Measurements from ENCODE around the gene LMX1B.

LMX1B gene

GRCh38 chr9:126663661-126664072, 49.9 kb downstream of the LMX1B start:
- DNase-seq = no peak

GRCh38 chr9:126664900-126665643, 51.3 kb downstream of the LMX1B start:
- no peak for DNase-seq

- DNase-seq = no peak
Measured at GRCh38 chr9:126665644-126666035, 51.9 kb downstream of the LMX1B start.

- DNase-seq = no peak
Measured at GRCh38 chr9:126666155-126666803, 52.6 kb downstream of the LMX1B start.

GRCh38 chr9:126667190-126668055, 53.7 kb downstream of the LMX1B start:
- no peak for DNase-seq

- no peak for DNase-seq
Measured at GRCh38 chr9:126668058-126668457, 54.3 kb downstream of the LMX1B start.

- DNase-seq = no peak
Measured at GRCh38 chr9:126669108-126669507, 55.4 kb downstream of the LMX1B start.

GRCh38 chr9:126670270-126670669, 56.5 kb downstream of the LMX1B start:
- no peak for DNase-seq

GRCh38 chr9:126671381-126671831, 57.7 kb downstream of the LMX1B start:
- no peak for DNase-seq

- no peak for DNase-seq
Measured at GRCh38 chr9:126671983-126672382, 58.3 kb downstream of the LMX1B start.

GRCh38 chr9:126672634-126673284, 59.0 kb downstream of the LMX1B start:
- DNase-seq = no peak

GRCh38 chr9:126673689-126674364, 60.1 kb downstream of the LMX1B start:
- DNase-seq = no peak

- no peak for DNase-seq
Measured at GRCh38 chr9:126674365-126675146, 60.8 kb downstream of the LMX1B start.

- DNase-seq = no peak
Measured at GRCh38 chr9:126675147-126675467, 61.4 kb downstream of the LMX1B start.

GRCh38 chr9:126676102-126676684, 62.5 kb downstream of the LMX1B start:
- no peak for DNase-seq

GRCh38 chr9:126676685-126677143, 63.0 kb downstream of the LMX1B start:
- no peak for DNase-seq

- no peak for DNase-seq
Measured at GRCh38 chr9:126677188-126678084, 63.7 kb downstream of the LMX1B start.

- DNase-seq = peak; percentile 27
Measured at GRCh38 chr9:126678989-126679388, 65.3 kb downstream of the LMX1B start.

GRCh38 chr9:126681336-126681735, 67.6 kb downstream of the LMX1B start:
- DNase-seq = no peak

Data from activated CD4-positive, alpha-beta T cell treated with anti-CD3 and anti-CD28 coated beads, Interleukin-2, amount 50 U/mL, for 16 hours (primary cell).